Mucosa of descending colon (tissue), 3 donors: Measurements from ENCODE around the gene ASXL2. TPM values are rescaled to one million over a fixed set of nuclear protein-coding genes. Genes with fewer than 3 reads are reported as not detected.

Source experiments
- ATAC-seq: fragments of 200-7000 bp; cut with Tn5 transposase; one replicate; pipeline ENCODE4 v1.9.1; 2020; ENCODE audit warnings: mild to moderate bottlenecking, moderate library complexity
- DNase-seq, 3 donors: peaks; one replicate each; pipeline ENCODE4 v3.0.0-alpha.2; 2020
- H3K36me3 ChIP-seq: fragments of 200-600 bp; one replicate; pipeline ENCODE4 v1.8.0; 2021; ENCODE audit warnings: low read depth, mild to moderate bottlenecking
- H3K4me1 ChIP-seq: fragments of 200-600 bp; one replicate; pipeline ENCODE4 v1.8.0; 2021; ENCODE audit warnings: low read depth, mild to moderate bottlenecking
- H3K4me3 ChIP-seq: fragments of 200-600 bp; one replicate; pipeline ENCODE4 v1.8.0; 2021; ENCODE audit warnings: mild to moderate bottlenecking
- H3K9me3 ChIP-seq: fragments of 200-600 bp; one replicate; pipeline ENCODE4 v1.8.0; 2021; ENCODE audit warnings: mild to moderate bottlenecking
- intact Hi-C, 2 donors: fragments of 100-400 bp; cut with DNase I in 1 of 2; cut with micrococcal nuclease in 1 of 2; formaldehyde crosslinking; loops; one replicate each; pipeline versions ENCODE4 v1.11.0 to v1.11.1; 2022; cut with DNase I, micrococcal nuclease
- total RNA-seq, 3 donors: library from RNA; stranded (reverse); fragmentation: NEBNext Ultra II Directional in 2 of 3; extraction: Animal tissue kit (Norgen Biotek cat#: 25700) in 2 of 3; gene quantifications; one replicate each; pipeline versions ENCODE4 v1.2.1 to v1.2.4, GENCODE V29; 2021 to 2023
- TF ChIP-seq, protein P1 (sequence below): fragments of 200-600 bp; IDR thresholded peaks from one replicate; pipeline ENCODE4 v1.8.0; 2022; ENCODE audit warnings: antibody characterized with exemption, mild to moderate bottlenecking
- donor health status: DM: no; HTN: no; CAD: no; lungs with moderate emphysema.
- donor health status: DM: no; HTN: no; CAD: no.
- donor health status: DM: no; HTN: yes; CAD: no.

Gene ASXL2
- total RNA-seq, 3 donors from 2014 or later, result 29.9 to 39.2 (median 33.4) TPM

GRCh38 chr2:25819597-25820039 lies 58.7 kb downstream of the ASXL2 start:
- Histone ChIP-seq H3K4me1 (no peaks in the 10 kb centered on the region), H3K36me3 (no peaks in the 10 kb centered on the region), H3K9me3 (no peaks in the 10 kb centered on the region), H3K4me3 (no peak overlapping the region)
- DNase-seq (no peak), ATAC-seq (no peak)
- TF ChIP-seq, protein P1, sequence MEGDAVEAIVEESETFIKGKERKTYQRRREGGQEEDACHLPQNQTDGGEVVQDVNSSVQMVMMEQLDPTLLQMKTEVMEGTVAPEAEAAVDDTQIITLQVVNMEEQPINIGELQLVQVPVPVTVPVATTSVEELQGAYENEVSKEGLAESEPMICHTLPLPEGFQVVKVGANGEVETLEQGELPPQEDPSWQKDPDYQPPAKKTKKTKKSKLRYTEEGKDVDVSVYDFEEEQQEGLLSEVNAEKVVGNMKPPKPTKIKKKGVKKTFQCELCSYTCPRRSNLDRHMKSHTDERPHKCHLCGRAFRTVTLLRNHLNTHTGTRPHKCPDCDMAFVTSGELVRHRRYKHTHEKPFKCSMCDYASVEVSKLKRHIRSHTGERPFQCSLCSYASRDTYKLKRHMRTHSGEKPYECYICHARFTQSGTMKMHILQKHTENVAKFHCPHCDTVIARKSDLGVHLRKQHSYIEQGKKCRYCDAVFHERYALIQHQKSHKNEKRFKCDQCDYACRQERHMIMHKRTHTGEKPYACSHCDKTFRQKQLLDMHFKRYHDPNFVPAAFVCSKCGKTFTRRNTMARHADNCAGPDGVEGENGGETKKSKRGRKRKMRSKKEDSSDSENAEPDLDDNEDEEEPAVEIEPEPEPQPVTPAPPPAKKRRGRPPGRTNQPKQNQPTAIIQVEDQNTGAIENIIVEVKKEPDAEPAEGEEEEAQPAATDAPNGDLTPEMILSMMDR, result no peak
- intact Hi-C loops, result no loop called here

- intact Hi-C loops, result no loop called here
- Histone ChIP-seq H3K4me1 (no peaks in the 10 kb centered on the region), H3K4me3 (no peak overlapping the region), H3K9me3 (no peaks in the 10 kb centered on the region), H3K36me3 (no peaks in the 10 kb centered on the region)
- DNase-seq (no peak), ATAC-seq (no peak)
- TF ChIP-seq, protein P1, result no peak
Observed at GRCh38 chr2:25817630-25818029, 60.7 kb downstream of the ASXL2 start.

DNA sequence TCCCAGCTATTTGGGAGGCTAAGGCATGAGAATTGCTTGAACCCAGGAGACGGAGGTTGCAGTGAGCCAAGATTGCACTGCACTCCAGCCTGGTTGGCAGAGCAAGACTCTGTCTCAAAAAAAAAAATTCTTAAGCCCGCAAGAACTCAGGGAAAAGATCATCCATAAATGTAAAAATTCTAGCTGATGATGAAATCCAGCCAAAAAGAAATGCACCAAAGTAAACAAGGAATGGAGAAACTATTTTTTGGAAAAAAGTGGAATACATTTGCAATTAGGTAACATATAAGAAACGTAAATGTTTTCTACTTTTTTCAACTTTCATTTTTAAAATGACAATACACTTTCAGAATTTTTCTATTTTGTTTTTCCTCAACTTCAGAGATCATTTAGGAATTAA lies 61.3 kb downstream of the ASXL2 start:
- no peaks in the 10 kb centered on the region for H3K9me3 ChIP-seq
- H3K36me3 ChIP-seq, result no peaks in the 10 kb centered on the region
- no peak overlapping the region for H3K4me3 ChIP-seq
- H3K4me1 ChIP-seq, result no peaks in the 10 kb centered on the region
- ATAC-seq (no peak), DNase-seq (no peak)
- intact Hi-C loops, result no loop called here
- TF ChIP-seq, protein P1, result no peak

DNA sequence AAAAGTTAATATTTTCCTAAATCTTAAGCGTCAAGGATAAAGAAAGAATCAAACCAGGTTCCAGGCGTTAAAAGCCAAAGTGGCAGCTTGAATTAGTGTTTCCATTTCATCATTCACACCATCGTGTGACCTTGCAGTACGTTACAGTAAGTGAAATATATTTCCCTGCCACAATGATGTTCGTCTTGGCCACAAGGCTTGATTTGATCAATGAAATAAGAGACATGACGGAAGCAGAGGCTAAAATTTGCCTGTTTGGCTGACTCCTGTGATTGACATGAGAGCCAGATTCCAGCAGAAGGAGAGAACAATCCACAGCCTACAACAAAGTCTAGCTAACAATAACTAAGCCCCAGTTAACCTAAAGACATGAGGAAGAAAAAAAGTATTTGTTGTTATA lies 62.0 kb downstream of the ASXL2 start:
- Histone ChIP-seq H3K36me3 (no peaks in the 10 kb centered on the region), H3K4me3 (no peak overlapping the region), H3K4me1 (no peaks in the 10 kb centered on the region), H3K9me3 (no peaks in the 10 kb centered on the region)
- intact Hi-C loops, result no loop called here
- DNase-seq (no peak), ATAC-seq (no peak)
- TF ChIP-seq, protein P1, result no peak

DNA sequence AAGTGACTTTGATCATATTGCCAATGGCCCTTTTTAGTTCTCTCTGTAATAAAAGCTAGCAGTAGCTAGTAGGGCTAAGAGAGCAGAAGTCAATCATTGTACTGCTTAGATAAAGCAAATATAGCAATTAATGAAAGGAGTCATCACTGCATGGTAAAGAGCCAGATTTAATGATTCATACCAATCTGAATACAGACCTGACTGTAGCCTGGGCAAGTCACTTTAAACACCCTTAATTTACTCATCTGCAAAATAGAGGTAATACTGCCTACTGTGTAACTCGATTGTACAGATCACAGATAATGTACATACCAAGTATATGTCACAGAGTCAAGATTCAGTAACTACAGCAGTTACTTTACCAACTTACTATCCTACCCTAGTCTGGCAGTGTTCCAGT lies 63.6 kb downstream of the ASXL2 start:
- intact Hi-C loops, result no loop called here
- H3K4me3 ChIP-seq, result no peak overlapping the region
- TF ChIP-seq, protein P1, result no peak
- H3K9me3 ChIP-seq, result no peaks in the 10 kb centered on the region
- no peaks in the 10 kb centered on the region for H3K4me1 ChIP-seq
- DNase-seq (no peak), ATAC-seq (no peak)
- H3K36me3 ChIP-seq, result no peaks in the 10 kb centered on the region

GRCh38 chr2:25810428-25810827 lies 67.9 kb downstream of the ASXL2 start:
- ATAC-seq, result no peak
- Histone ChIP-seq H3K36me3 (no peaks in the 10 kb centered on the region), H3K4me3 (no peak overlapping the region), H3K4me1 (no peaks in the 10 kb centered on the region), H3K9me3 (no peaks in the 10 kb centered on the region)
- TF ChIP-seq, protein P1, result no peak
- intact Hi-C loops, result no loop called here
- DNase-seq, result no peak
